ENCODE measurements around the gene MAP3K5. TPM values are rescaled to one million over a fixed set of nuclear protein-coding genes. Genes with fewer than 3 reads are reported as not detected.
A peak's percentile ranks its signal among the peaks of the same experiment; 100 is the strongest.
"Not testable (repeated sequence)": the region's sequence is repeated elsewhere in the genome, so short reads cannot be mapped to it uniquely, and the experiment has no call there.

Gene MAP3K5
- total RNA-seq, 1 donor from 2014 or later: 6.1 TPM

DNA sequence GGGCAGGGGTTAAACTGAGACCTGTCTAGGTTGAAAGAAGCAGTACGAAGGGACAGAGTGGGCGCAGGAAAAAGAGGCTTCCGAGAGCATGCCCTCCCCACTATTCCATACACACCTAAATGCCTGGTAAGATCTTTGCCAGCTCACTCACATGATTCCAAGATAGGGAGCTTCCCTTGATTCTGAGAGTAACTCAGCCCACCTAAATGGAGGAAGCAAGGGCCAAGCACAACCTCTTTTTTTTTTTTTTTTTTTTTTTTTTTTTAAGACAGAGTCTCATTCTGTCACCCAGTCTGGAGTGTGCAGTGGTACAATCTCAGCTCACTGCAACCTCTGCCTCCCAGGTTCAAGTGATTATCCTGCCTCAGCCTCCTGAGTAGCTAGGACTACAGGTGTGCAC, 2.8 kb downstream of the MAP3K5 start:
- intact Hi-C loops (cut with micrococcal nuclease); H3K9me3 Mint-ChIP-seq; H3K27ac Mint-ChIP-seq; H3K27me3 Mint-ChIP-seq (ENCODE audit: low read depth); DNase-seq (ENCODE audit: low spot score): not testable (repeated sequence)
- H3K4me3 Mint-ChIP-seq (ENCODE audit: low read depth): peak overlapping the region; percentile 7
- peaks cover 52% of the 10 kb centered on the region for H3K4me1 Mint-ChIP-seq (ENCODE audit: low read depth)
- H3K36me3 Mint-ChIP-seq (ENCODE audit: low read depth): peaks cover 19% of the 10 kb centered on the region

GRCh38 chr6:136788069-136788902, 4.0 kb downstream of the MAP3K5 start:
- DNase-seq (ENCODE audit: low spot score): no peak
- H3K4me1 Mint-ChIP-seq (ENCODE audit: low read depth): peaks cover 60% of the 10 kb centered on the region
- intact Hi-C loops (cut with micrococcal nuclease): loop anchor here (1.0 kb wide), 2 partner anchors 37 to 194 kb away; no protein-coding TSS in a partner anchor
- H3K36me3 Mint-ChIP-seq (ENCODE audit: low read depth): peaks cover 30% of the 10 kb centered on the region
- no peaks in the 10 kb centered on the region for H3K27me3 Mint-ChIP-seq (ENCODE audit: low read depth)
- peak overlapping the region; percentile 33 for H3K4me3 Mint-ChIP-seq (ENCODE audit: low read depth)
- no peaks in the 10 kb centered on the region for H3K9me3 Mint-ChIP-seq
- H3K27ac Mint-ChIP-seq: peak overlapping the region; percentile 82

DNA sequence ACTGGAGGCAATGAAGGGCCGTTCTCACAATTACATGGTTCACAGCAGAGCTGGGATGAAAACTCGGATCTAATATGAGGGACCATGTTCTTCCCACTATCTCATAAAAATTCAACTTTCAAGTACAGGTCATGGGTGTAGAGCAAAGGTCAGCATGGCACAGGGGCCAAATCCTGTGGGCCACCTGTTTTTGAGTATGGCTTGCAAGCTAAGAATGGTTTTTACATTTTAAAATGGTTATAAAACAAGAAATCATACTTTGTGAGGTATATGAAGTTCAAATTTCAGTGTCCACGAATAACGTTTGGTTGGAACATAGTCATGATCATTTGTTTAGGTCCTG, 4.6 kb downstream of the MAP3K5 start:
- peak overlapping the region; percentile 33 for H3K4me3 Mint-ChIP-seq (ENCODE audit: low read depth)
- H3K9me3 Mint-ChIP-seq: no peaks in the 10 kb centered on the region
- intact Hi-C loops (cut with micrococcal nuclease): loop anchor here (1.0 kb wide), 2 partner anchors 36 to 193 kb away; no protein-coding TSS in a partner anchor
- peak overlapping the region; percentile 82 for H3K27ac Mint-ChIP-seq
- peaks cover 31% of the 10 kb centered on the region for H3K36me3 Mint-ChIP-seq (ENCODE audit: low read depth)
- no peak for DNase-seq (ENCODE audit: low spot score)
- no peaks in the 10 kb centered on the region for H3K27me3 Mint-ChIP-seq (ENCODE audit: low read depth)
- H3K4me1 Mint-ChIP-seq (ENCODE audit: low read depth): peaks cover 62% of the 10 kb centered on the region

DNA sequence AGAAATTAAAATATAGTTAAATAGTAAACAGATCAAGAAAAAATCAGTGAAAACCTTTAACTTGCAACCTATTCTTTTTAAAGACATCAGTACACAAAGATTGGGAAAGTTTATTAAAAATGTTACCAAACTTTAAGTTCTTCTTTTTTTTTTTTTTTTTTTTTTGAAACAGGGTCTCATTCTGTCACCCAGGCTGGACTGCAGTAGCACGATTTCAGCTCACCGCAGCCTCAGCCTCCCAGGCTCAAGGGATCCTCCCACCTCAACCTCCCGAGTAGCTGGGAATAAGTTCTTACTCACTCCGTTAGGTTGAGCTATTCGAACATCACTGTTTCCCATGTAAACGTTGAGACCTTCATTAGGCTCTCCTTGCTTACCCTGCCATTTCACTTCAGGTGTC, 5.6 kb downstream of the MAP3K5 start:
- no peaks in the 10 kb centered on the region for H3K9me3 Mint-ChIP-seq
- DNase-seq (ENCODE audit: low spot score): no peak
- H3K4me3 Mint-ChIP-seq (ENCODE audit: low read depth): no peak overlapping the region
- intact Hi-C loops (cut with micrococcal nuclease): no loop called here
- peaks cover 70% of the 10 kb centered on the region for H3K4me1 Mint-ChIP-seq (ENCODE audit: low read depth)
- no peak overlapping the region for H3K27ac Mint-ChIP-seq
- H3K27me3 Mint-ChIP-seq (ENCODE audit: low read depth): no peaks in the 10 kb centered on the region
- H3K36me3 Mint-ChIP-seq (ENCODE audit: low read depth): peaks cover 37% of the 10 kb centered on the region

DNA sequence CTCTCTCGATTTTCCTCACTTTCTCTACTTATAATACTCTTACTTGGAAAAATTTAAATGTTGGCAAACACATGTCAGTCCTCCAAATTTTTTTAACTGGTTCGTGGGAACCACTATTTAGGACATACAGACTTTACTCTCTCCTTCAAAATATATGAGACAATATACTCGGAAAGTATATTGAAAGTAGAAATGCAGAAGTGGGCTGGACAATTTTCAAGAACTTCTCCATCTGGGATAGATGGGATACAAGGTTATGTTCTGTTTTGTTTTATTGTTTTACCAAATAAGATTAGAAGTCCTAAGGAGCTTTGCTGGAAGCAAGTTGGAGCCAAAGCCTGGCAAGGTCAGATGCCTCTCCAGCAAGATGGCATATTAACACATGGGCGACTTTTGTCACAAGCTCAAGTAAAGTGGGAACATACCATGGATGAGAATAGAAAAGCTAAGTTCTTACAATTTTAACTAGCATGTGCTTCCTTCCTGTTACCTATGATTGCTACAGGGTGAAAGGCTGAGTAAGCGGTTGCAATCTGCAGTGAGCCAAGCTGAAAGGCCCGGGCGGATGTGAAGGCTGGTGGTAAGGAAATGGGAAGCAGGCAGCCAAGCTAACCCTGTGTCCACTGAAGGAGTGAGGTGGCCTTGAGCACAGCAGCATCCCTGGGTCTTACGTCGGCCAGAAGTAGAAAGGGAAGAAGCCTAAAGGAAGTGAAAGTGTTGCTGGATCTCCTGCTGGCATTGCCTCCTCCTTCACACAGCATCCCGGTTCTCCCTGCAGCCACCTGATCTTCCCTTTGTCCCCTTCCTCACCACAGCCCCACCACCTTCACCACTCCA, 7.1 kb downstream of the MAP3K5 start:
- no peaks in the 10 kb centered on the region for H3K9me3 Mint-ChIP-seq
- peak overlapping the region; percentile 60 for H3K4me3 Mint-ChIP-seq (ENCODE audit: low read depth)
- no peak for DNase-seq (ENCODE audit: low spot score)
- H3K27me3 Mint-ChIP-seq (ENCODE audit: low read depth): no peaks in the 10 kb centered on the region
- peaks cover 62% of the 10 kb centered on the region for H3K4me1 Mint-ChIP-seq (ENCODE audit: low read depth)
- peaks cover 41% of the 10 kb centered on the region for H3K36me3 Mint-ChIP-seq (ENCODE audit: low read depth)
- intact Hi-C loops (cut with micrococcal nuclease): no loop called here
- peak overlapping the region; percentile 73 for H3K27ac Mint-ChIP-seq

DNA sequence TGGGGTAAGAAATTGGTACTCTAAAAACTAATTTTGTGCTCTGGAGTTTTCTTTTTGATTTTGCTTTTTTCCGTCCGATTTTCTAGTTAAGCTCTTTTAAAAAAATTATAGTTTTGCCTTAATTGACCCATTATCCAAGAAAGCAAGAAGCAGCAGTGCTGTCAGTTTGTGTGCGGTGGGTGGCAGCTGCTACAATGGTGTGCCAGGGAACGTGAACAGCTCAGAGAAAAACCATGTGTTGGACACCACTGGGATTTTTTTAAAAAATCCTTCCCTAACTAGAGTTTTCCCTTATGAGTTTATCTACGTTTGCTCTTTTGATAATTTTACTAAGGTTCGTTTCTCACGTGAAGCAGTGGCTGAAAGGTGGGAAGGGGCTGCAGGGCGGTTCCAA, 8.0 kb downstream of the MAP3K5 start:
- Mint-ChIP-seq H3K4me3 (ENCODE audit: low read depth) (peak overlapping the region; percentile 22), H3K4me1 (ENCODE audit: low read depth) (peaks cover 61% of the 10 kb centered on the region), H3K27ac (peak overlapping the region; percentile 64), H3K9me3 (no peaks in the 10 kb centered on the region), H3K27me3 (ENCODE audit: low read depth) (no peaks in the 10 kb centered on the region), H3K36me3 (ENCODE audit: low read depth) (peaks cover 41% of the 10 kb centered on the region)
- DNase-seq (ENCODE audit: low spot score): no peak
- intact Hi-C loops (cut with micrococcal nuclease): no loop called here

- Mint-ChIP-seq H3K4me1 (ENCODE audit: low read depth) (peaks cover 59% of the 10 kb centered on the region), H3K9me3 (no peaks in the 10 kb centered on the region), H3K27me3 (ENCODE audit: low read depth) (no peaks in the 10 kb centered on the region), H3K27ac (peak overlapping the region; percentile 64), H3K4me3 (ENCODE audit: low read depth) (peak overlapping the region; percentile 22), H3K36me3 (ENCODE audit: low read depth) (peaks cover 40% of the 10 kb centered on the region)
- no peak for DNase-seq (ENCODE audit: low spot score)
- intact Hi-C loops (cut with micrococcal nuclease): no loop called here
These were observed 8.6 kb downstream of the MAP3K5 start for GRCh38 chr6:136783495-136784270.

DNA sequence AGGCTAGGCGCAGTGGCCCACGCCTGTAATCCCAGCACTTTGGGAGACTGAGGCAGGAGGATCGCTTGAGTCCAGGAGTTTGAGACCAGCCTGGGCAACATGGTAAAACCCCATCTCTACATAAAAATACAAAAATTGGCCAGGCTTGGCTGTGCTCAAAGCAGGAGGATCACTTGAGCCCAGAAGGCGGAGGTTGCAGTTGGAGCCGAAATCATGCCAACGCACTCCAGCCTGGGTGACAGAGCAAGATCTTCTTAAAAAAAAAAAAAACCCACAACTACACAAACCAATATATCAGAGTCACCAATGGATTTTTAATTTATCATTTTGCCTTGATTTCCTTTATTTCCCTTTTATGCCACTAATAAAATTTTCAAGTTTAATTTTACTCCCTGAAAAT, 9.3 kb downstream of the MAP3K5 start:
- Mint-ChIP-seq H3K4me1 (ENCODE audit: low read depth) (peaks cover 52% of the 10 kb centered on the region), H3K9me3 (no peaks in the 10 kb centered on the region), H3K36me3 (ENCODE audit: low read depth) (peaks cover 34% of the 10 kb centered on the region), H3K4me3 (ENCODE audit: low read depth) (no peak overlapping the region), H3K27me3 (ENCODE audit: low read depth) (no peaks in the 10 kb centered on the region), H3K27ac (peak overlapping the region; percentile 64)
- intact Hi-C loops (cut with micrococcal nuclease): no loop called here
- no peak for DNase-seq (ENCODE audit: low spot score)

DNA sequence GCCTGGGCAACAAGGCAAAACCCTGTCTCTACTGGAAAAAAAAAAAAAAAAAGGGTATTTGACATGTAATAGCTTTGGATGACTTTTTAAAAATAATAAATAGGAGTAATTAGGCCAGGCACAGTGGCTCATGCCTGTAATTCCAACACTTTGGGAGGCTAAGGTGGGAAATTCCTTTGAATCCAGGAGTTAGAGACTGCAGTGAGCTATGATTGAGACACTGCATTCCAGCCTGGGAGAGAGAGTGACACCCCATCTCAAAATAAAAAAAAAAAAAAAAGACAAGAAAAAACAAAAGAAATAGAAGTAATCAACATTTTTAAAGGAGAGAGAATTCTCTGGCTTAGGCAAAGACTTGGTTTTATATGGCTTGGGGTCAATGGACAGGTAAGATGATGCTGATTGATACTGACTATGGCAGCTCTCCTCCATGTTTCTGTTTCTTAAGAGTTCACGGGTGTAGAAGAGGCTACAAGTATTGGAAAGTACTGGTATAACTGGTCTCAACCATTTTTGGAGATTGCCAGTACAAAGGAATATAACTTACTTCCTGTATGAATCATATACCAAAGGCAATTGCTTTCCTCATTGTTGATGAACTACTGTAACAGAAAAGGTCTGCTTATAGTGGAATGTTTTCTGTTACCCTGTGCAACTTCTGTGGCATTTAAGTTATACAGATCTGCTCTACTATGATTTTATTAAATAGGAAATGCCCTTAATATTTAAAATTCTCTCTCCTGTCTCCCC, 10.1 kb downstream of the MAP3K5 start:
- no peaks in the 10 kb centered on the region for H3K9me3 Mint-ChIP-seq
- no peaks in the 10 kb centered on the region for H3K27me3 Mint-ChIP-seq (ENCODE audit: low read depth)
- H3K4me1 Mint-ChIP-seq (ENCODE audit: low read depth): peaks cover 45% of the 10 kb centered on the region
- intact Hi-C loops (cut with micrococcal nuclease): loop anchor here (1.0 kb wide), 1 partner anchor 9 kb away; no protein-coding TSS in a partner anchor
- H3K36me3 Mint-ChIP-seq (ENCODE audit: low read depth): peaks cover 36% of the 10 kb centered on the region
- DNase-seq (ENCODE audit: low spot score): no peak
- peak overlapping the region; percentile 76 for H3K27ac Mint-ChIP-seq
- no peak overlapping the region for H3K4me3 Mint-ChIP-seq (ENCODE audit: low read depth)

DNA sequence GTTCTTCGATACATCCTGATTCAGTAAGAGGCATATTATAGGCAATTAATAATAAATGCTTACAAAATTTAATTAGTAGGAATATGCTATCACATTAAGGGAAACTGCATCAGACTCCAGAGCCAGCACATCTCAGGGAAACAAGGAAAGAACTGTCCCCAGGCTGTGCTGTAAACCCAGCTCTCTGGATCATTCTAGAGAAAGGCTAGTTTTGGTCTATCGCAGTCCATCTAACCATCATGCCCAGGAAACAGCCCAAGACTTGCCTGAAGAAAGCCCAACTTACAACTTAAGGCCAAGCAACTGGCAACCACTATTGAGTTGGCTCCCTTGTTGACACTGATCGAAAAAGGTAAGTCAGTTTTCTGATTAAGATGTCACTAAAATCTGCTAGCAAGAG, 11.3 kb downstream of the MAP3K5 start:
- H3K27ac Mint-ChIP-seq: no peak overlapping the region
- H3K27me3 Mint-ChIP-seq (ENCODE audit: low read depth): no peaks in the 10 kb centered on the region
- no peak for DNase-seq (ENCODE audit: low spot score)
- H3K36me3 Mint-ChIP-seq (ENCODE audit: low read depth): peaks cover 39% of the 10 kb centered on the region
- intact Hi-C loops (cut with micrococcal nuclease): no loop called here
- H3K4me1 Mint-ChIP-seq (ENCODE audit: low read depth): peaks cover 43% of the 10 kb centered on the region
- no peaks in the 10 kb centered on the region for H3K9me3 Mint-ChIP-seq
- no peak overlapping the region for H3K4me3 Mint-ChIP-seq (ENCODE audit: low read depth)

GRCh38 chr6:136779682-136780081, 12.6 kb downstream of the MAP3K5 start:
- H3K27ac Mint-ChIP-seq: no peak overlapping the region
- H3K4me3 Mint-ChIP-seq (ENCODE audit: low read depth): no peak overlapping the region
- H3K9me3 Mint-ChIP-seq: no peaks in the 10 kb centered on the region
- peaks cover 38% of the 10 kb centered on the region for H3K36me3 Mint-ChIP-seq (ENCODE audit: low read depth)
- DNase-seq (ENCODE audit: low spot score): no peak
- intact Hi-C loops (cut with micrococcal nuclease): no loop called here
- peaks cover 42% of the 10 kb centered on the region for H3K4me1 Mint-ChIP-seq (ENCODE audit: low read depth)
- H3K27me3 Mint-ChIP-seq (ENCODE audit: low read depth): no peaks in the 10 kb centered on the region

- peaks cover 38% of the 10 kb centered on the region for H3K4me1 Mint-ChIP-seq (ENCODE audit: low read depth)
- intact Hi-C loops (cut with micrococcal nuclease): no loop called here
- H3K36me3 Mint-ChIP-seq (ENCODE audit: low read depth): peaks cover 31% of the 10 kb centered on the region
- no peak overlapping the region for H3K4me3 Mint-ChIP-seq (ENCODE audit: low read depth)
- DNase-seq (ENCODE audit: low spot score): no peak
- no peaks in the 10 kb centered on the region for H3K27me3 Mint-ChIP-seq (ENCODE audit: low read depth)
- no peak overlapping the region for H3K27ac Mint-ChIP-seq
- H3K9me3 Mint-ChIP-seq: no peaks in the 10 kb centered on the region
These were observed 14.6 kb downstream of the MAP3K5 start for GRCh38 chr6:136777651-136778050.
